PC-9 (cell line): ENCODE measurements around the gene ANKFN1. TPM values are rescaled to one million over a fixed set of nuclear protein-coding genes. Genes with fewer than 3 reads are reported as not detected.

ENCODE experiments used
- BruUV-seq: library from RNA; stranded (reverse); fragments of 400-500 nt; replicated peaks from 2 replicates; lab custom pipeline; 2021; lab: Mats Ljungman, UMichigan
- CTCF ChIA-PET: fragments of 300-600 bp; sonication (Branson Sonifier 250); formaldehyde crosslinking; loops from one replicate; lab custom pipeline; 2022; ENCODE audit warnings: antibody characterized with exemption; lab: Charles Lee
- POLR2A ChIA-PET: fragments of 300-600 bp; sonication (Branson Sonifier 250); formaldehyde crosslinking; loops from one replicate; lab custom pipeline; 2022; ENCODE audit warnings: antibody characterized with exemption; ENCODE audit not compliant: unreplicated experiment; lab: Charles Lee
- DNase-seq, 2 experiments: peaks; one replicate each; pipeline versions ENCODE4 v3.0.0 to v3.0.0-alpha.2; 2015 to 2022; ENCODE audit warnings: mixed read lengths in 1 of 2
- H2AFZ ChIP-seq: fragments of 200-600 bp; sonication (generic); 2 replicates; pipeline ENCODE4 v1.8.1; 2017; ENCODE audit warnings: antibody characterized with exemption
- H3F3A ChIP-seq: fragments of 200-600 bp; sonication (generic); 2 replicates; pipeline ENCODE4 v1.8.1; 2017; ENCODE audit warnings: antibody characterized with exemption, mild to moderate bottlenecking, low read depth; ENCODE audit not compliant: insufficient read depth
- H3K27ac ChIP-seq: fragments of 200-600 bp; sonication (generic); 2 replicates; pipeline ENCODE4 v1.6.1; 2016; ENCODE audit warnings: mixed run types
- H3K27me3 ChIP-seq: fragments of 200-600 bp; sonication (generic); 2 replicates; pipeline ENCODE4 v1.6.1; 2016; ENCODE audit warnings: low read depth, mixed run types; ENCODE audit not compliant: insufficient read depth
- H3K36me3 ChIP-seq: fragments of 200-600 bp; sonication (generic); 2 replicates; pipeline ENCODE4 v1.6.1; 2016; ENCODE audit warnings: low read depth, mixed run types
- H3K4me1 ChIP-seq: fragments of 200-600 bp; sonication (generic); replicated peaks from 2 replicates; pipeline ENCODE4 v1.6.1; 2016; ENCODE audit warnings: mixed run types; ENCODE audit not compliant: insufficient read depth
- H3K4me2 ChIP-seq: fragments of 200-600 bp; sonication (generic); 2 replicates; pipeline ENCODE4 v1.6.1; 2017; ENCODE audit warnings: mixed run types
- H3K4me3 ChIP-seq: fragments of 200-600 bp; sonication (generic); 2 replicates; pipeline ENCODE4 v1.6.1; 2016; ENCODE audit warnings: mixed run types
- H3K79me2 ChIP-seq: fragments of 200-600 bp; sonication (generic); 2 replicates; pipeline ENCODE4 v1.6.1; 2017; ENCODE audit warnings: low read depth, mixed run types
- H3K9me2 ChIP-seq: fragments of 200-600 bp; sonication (generic); 2 replicates; pipeline ENCODE4 v1.8.1; 2017; ENCODE audit warnings: mild to moderate bottlenecking; ENCODE audit not compliant: insufficient read depth
- H3K9me3 ChIP-seq: fragments of 200-600 bp; sonication (generic); 2 replicates; pipeline ENCODE4 v1.8.1; 2016; ENCODE audit warnings: low read depth; ENCODE audit not compliant: insufficient read depth
- H4K20me1 ChIP-seq: fragments of 200-600 bp; sonication (generic); 2 replicates; pipeline ENCODE4 v1.8.1; 2017; ENCODE audit not compliant: insufficient read depth
- EZH2 ChIP-seq: fragments of 200-600 bp; sonication (generic); IDR thresholded peaks from 2 replicates; pipeline ENCODE4 v1.8.0; 2017; ENCODE audit warnings: antibody characterized with exemption, low read depth
- intact Hi-C: fragments of 100-400 bp; cut with micrococcal nuclease; formaldehyde crosslinking; loops from one replicate; pipeline ENCODE4 v1.10.0; 2022; ENCODE audit not compliant: unreplicated experiment
- total RNA-seq: library from RNA; stranded (reverse); gene quantifications from 2 replicates; pipeline ENCODE4 v1.2.3, GENCODE V29; 2021
- TF ChIP-seq, protein P1 (sequence below): fragments of 200-600 bp; sonication (generic); conservative IDR thresholded peaks from 2 replicates; pipeline ENCODE4 v1.6.1; 2017; ENCODE audit warnings: mixed run types, antibody characterized with exemption, mild to moderate bottlenecking, moderate library complexity

The ANKFN1 gene
- total RNA-seq, 1 experiment from 2014 or later = not detected

DNA sequence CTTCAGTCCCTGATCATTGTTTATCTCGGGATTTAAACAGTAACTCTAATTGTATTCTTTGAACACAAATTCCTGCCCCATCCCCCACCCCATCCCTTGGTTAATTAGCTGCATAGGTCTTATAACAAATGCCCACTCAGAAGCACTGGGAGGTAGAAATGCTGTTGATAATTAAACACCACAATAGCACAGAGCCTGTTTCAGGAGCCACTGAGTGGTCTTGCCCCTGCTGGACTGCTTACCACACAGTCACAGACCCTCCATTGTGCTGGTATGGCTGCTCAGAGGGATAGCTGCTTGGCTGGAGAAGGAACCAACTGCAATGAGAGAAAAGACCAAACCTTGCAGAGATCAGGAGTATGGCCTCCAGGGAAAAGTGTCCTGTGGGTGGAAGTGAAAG lies 214.1 kb downstream of the ANKFN1 start:
- H3F3A ChIP-seq = no peaks in the 10 kb centered on the region
- DNase-seq = no peak
- H3K4me1 ChIP-seq = no peaks in the 10 kb centered on the region
- H3K36me3 ChIP-seq = no peaks in the 10 kb centered on the region
- H2AFZ ChIP-seq = no peak overlapping the region
- H3K9me3 ChIP-seq = no peaks in the 10 kb centered on the region
- H3K4me2 ChIP-seq = no peak overlapping the region
- POLR2A ChIA-PET = no interaction called here
- H3K79me2 ChIP-seq = no peaks in the 10 kb centered on the region
- CTCF ChIA-PET = no interaction called here
- H3K27ac ChIP-seq = no peak overlapping the region
- no TSS peak for BruUV-seq
- no peaks in the 10 kb centered on the region for H4K20me1 ChIP-seq
- H3K4me3 ChIP-seq = no peak overlapping the region
- TF ChIP-seq, protein P1, sequence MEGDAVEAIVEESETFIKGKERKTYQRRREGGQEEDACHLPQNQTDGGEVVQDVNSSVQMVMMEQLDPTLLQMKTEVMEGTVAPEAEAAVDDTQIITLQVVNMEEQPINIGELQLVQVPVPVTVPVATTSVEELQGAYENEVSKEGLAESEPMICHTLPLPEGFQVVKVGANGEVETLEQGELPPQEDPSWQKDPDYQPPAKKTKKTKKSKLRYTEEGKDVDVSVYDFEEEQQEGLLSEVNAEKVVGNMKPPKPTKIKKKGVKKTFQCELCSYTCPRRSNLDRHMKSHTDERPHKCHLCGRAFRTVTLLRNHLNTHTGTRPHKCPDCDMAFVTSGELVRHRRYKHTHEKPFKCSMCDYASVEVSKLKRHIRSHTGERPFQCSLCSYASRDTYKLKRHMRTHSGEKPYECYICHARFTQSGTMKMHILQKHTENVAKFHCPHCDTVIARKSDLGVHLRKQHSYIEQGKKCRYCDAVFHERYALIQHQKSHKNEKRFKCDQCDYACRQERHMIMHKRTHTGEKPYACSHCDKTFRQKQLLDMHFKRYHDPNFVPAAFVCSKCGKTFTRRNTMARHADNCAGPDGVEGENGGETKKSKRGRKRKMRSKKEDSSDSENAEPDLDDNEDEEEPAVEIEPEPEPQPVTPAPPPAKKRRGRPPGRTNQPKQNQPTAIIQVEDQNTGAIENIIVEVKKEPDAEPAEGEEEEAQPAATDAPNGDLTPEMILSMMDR = no peak
- no peak for TF ChIP-seq EZH2
- H3K9me2 ChIP-seq = no peaks in the 10 kb centered on the region
- intact Hi-C loops = no loop called here
- 0 out of 2 replicates have a peak, but pooled peaks cover 4% of the 10 kb centered on the region for H3K27me3 ChIP-seq

DNA sequence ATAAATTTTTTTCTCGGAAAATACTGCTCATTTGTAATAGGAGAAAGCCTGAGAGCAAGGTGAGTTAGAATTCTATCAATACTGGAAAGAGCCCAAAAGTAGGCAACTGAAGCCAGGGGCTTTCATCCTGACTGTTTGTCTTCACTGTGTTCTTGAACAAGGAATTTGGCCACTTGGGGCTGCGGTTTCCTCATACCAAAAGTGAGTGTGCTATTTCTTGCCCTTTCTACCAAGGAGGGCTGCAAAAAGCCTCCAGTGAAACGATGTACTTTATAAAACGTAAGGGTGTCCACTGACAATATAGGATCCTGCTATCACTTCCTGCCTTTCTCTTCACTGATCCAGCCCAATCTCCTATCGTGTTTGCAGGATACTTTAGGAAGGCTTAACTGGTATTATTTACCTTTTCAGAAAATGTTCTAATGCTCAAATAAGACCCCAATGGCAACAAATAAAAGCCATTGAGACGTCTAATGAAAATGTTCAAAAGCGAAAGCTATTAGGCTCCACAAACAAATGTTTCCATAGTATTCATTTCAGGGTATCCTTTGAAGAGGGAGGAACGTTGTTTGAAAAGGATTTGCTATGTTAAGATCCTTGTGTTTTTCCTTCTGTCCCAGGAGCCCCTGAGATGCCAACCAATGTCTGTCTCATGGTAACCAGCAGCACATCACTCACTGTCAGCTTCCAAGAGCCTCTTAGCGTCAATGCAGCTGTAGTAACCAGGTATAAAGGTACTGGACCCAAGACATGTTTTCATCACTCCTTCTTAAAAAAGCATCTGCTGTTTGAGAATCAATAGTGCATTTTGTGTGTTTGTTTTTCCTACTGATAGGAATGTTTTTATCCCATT lies 220.9 kb downstream of the ANKFN1 start:
- Histone ChIP-seq H3K79me2 (no peaks in the 10 kb centered on the region), H3K9me3 (no peaks in the 10 kb centered on the region), H3K27me3 (no peaks in the 10 kb centered on the region), H3K4me2 (no peak overlapping the region), H3K4me1 (no peaks in the 10 kb centered on the region), H3K9me2 (no peaks in the 10 kb centered on the region), H2AFZ (no peak overlapping the region), H3F3A (no peaks in the 10 kb centered on the region), H3K27ac (no peak overlapping the region), H3K4me3 (no peak overlapping the region), H3K36me3 (no peaks in the 10 kb centered on the region), H4K20me1 (no peaks in the 10 kb centered on the region)
- POLR2A ChIA-PET = no interaction called here
- BruUV-seq = no TSS peak
- CTCF ChIA-PET = no interaction called here
- no peak for TF ChIP-seq EZH2
- TF ChIP-seq, protein P1 = no peak
- no peak for DNase-seq
- intact Hi-C loops = no loop called here

DNA sequence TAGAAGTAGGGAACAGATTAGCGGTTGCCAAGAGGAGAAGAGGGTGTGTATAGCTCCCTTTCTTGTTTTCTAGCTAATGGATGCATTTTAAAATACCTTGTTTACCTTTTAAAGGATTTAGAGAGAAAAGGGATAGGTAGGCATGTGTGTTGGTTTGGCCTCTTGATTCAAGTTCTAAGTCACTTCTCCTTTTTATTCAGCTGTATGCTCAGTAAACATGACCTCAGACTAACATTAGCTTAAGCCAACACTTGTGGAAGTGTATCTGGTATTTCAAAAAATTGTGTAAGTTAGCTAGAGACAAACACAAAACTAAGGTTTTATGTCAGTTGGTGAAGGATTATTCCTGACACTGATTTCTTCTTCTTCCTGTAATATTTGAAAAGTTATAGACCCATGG lies 236.1 kb downstream of the ANKFN1 start:
- ChIA-PET POLR2A (no interaction called here), CTCF (no interaction called here)
- H3K9me2 ChIP-seq = no peaks in the 10 kb centered on the region; the same call in 1 of the 2 replicates
- no TSS peak for BruUV-seq
- intact Hi-C loops = no loop called here
- H4K20me1 ChIP-seq = no peaks in the 10 kb centered on the region
- no peaks in the 10 kb centered on the region for H3K27me3 ChIP-seq
- no peaks in the 10 kb centered on the region for H3K36me3 ChIP-seq
- H2AFZ ChIP-seq = no peak overlapping the region
- no peaks in the 10 kb centered on the region for H3K9me3 ChIP-seq
- no peak overlapping the region for H3K27ac ChIP-seq
- no peaks in the 10 kb centered on the region for H3K4me1 ChIP-seq
- no peaks in the 10 kb centered on the region for H3F3A ChIP-seq
- TF ChIP-seq, protein P1 = no peak
- no peak for TF ChIP-seq EZH2
- no peak overlapping the region for H3K4me2 ChIP-seq
- no peak overlapping the region for H3K4me3 ChIP-seq
- no peaks in the 10 kb centered on the region for H3K79me2 ChIP-seq
- DNase-seq = no peak
